ENCODE measurements around the gene MAP1B. TPM values are rescaled to one million over a fixed set of nuclear protein-coding genes. Genes with fewer than 3 reads are reported as not detected.
A peak's percentile ranks its signal among the peaks of the same experiment; 100 is the strongest.

Gene MAP1B
- total RNA-seq, 1 donor from 2014 or later, result 39.3 TPM

- DNase-seq (ENCODE audit: low read depth in 2 of 2), result peak in 1 of 2 donors; percentile 73
These were observed 26.1 kb downstream of the MAP1B start for GRCh38 chr5:72133212-72133990.

GRCh38 chr5:72134226-72134899 lies 27.1 kb downstream of the MAP1B start:
- no peak for DNase-seq (ENCODE audit: low read depth in 2 of 2)

GRCh38 chr5:72137826-72138409 lies 30.6 kb downstream of the MAP1B start:
- peak; percentile 20 to 44 for DNase-seq (ENCODE audit: low read depth in 2 of 2)

DNA sequence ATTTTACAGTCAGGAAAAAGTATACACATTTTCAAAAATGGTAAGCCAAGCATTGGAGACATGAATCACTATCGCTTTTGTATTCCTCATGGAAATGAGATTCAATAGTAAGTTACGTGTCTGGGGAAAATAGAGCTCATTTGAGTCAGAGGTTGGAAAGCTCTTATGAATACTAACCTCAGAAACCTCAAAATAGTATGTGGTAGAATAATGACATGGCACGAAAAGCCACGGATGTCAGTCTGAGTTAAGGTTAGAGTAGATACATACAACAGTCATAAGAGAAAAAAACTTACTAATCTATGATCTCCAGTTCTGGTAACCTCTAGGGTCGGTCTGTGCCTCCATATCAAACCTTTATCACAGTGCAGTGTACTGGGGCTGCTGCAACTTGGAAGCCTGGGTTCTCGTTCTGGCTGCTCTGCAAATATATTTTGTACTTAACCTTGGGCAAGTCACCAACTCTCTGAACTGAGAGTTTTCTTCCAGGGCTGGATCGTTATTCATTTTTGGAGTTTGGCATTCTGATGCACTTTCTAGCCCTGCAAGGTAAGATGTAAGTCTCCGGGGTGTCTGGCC lies 31.8 kb downstream of the MAP1B start:
- DNase-seq (ENCODE audit: low read depth in 2 of 2), result peak in 1 of 2 donors; percentile 55

DNA sequence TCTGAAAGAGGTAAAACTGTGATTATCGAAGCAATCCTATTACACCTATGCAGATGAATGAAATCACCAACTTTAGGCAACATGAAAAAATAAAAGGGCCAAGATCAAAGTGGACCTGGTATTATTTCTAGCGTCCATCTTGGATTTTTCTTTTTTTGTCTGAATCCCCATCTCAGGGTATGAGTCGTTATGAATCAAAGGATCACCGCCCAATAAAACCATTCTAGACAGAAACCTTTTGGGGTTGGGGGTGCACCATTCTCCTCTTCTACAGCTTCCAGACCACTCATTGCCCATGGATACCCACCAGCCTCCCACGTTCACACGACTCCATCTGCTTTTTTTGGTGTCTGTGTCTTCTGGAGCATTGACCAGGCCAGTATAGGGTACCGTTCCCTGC lies 33.4 kb downstream of the MAP1B start:
- DNase-seq (ENCODE audit: low read depth in 2 of 2), result no peak

DNA sequence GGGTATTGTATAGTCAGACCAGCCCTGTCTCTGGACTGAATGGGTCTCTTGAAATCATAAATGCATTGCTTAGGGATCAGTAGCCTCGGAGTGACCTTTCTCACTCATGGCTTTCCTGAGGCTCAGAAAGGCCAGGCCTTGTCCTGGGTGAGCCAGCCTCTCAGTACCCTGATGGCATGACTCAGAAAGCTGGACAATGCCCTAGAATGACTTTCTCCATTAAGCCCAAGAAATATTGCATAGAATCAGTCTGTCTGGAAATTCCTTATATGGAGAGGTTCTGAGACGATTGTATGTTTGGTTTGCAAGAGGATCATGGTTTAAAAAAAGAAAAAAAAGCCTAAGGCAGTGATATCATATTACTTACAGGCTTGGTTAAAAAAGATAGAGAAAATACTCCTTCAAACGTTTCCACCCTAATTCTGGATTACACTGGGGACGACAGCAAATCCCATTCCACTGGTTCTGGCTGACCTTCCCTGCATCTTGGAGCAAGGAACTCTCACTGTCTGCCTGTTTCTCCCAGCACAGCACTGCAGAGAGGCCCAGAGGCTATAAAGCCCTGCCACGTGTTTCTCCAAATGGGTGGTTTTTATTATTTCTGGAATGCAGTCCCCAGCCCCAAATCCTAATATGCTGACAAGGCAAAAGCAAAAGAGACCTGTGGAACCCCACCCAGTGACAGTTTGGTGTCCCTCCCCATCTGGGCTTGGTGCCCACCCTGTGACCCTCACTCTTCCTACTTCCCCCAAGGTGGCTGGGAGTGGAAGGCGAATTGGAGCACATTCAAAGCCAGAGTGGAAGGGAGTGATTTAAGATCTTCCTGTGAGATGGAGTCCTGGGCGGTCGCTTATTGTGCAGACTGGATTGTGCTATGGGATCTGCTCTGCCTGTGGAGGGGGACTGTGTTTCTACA lies 34.4 kb downstream of the MAP1B start:
- DNase-seq (ENCODE audit: low read depth in 2 of 2), result peak in 1 of 2 donors; percentile 76

GRCh38 chr5:72144762-72145161 lies 37.5 kb downstream of the MAP1B start:
- no peak for DNase-seq (ENCODE audit: low read depth in 2 of 2)

GRCh38 chr5:72145348-72145747 lies 38.1 kb downstream of the MAP1B start:
- DNase-seq (ENCODE audit: low read depth in 2 of 2), result no peak

- DNase-seq (ENCODE audit: low read depth in 2 of 2), result no peak
These were observed 38.8 kb downstream of the MAP1B start for GRCh38 chr5:72146056-72146455.

GRCh38 chr5:72147569-72147968 lies 40.3 kb downstream of the MAP1B start:
- DNase-seq (ENCODE audit: low read depth in 2 of 2), result no peak

DNA sequence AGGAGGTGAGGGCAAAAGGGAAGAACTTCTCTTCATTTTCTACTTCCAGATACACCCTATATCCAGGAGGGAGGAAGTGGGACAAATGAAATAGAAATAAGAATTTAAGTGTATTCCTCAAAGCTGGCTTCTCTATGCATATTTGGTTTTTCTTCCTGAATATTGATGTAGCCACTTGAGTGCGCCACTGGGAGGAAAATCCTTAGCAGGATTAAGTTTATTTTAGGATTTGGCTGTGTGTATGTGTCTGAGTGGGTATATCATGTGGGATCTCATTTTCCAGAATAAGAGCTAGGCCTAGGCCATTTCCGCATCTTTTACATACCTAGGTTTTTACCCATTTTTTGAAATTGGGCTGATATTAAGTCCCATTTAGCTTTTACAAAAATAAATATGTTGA lies 42.5 kb downstream of the MAP1B start:
- no peak for DNase-seq (ENCODE audit: low read depth in 2 of 2)

GRCh38 chr5:72151169-72151568 lies 43.9 kb downstream of the MAP1B start:
- DNase-seq (ENCODE audit: low read depth in 2 of 2), result no peak

DNA sequence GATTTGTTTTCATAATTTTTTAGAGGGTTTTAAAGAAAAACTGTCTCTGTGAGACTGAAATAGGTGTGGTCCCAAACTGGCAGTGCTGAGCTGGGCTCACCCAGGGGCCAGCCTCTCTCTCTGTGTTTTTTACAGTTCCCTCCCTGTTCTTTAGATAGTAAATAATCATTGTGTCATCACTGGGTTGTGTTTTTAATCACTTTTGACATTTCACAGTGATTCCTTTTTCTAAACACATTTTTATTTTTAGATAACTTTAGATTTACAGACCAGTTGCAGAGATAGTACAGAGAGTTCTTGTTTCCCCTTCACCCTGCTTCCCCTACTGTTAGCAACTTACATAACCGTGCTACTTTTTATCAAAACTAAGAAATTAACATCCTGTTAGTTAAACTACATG lies 44.4 kb downstream of the MAP1B start:
- DNase-seq (ENCODE audit: low read depth in 2 of 2), result no peak

- DNase-seq (ENCODE audit: low read depth in 2 of 2), result peak in 1 of 2 donors; percentile 53
These were observed 45.3 kb downstream of the MAP1B start for GRCh38 chr5:72152545-72152944.

- DNase-seq (ENCODE audit: low read depth in 2 of 2), result no peak
These were observed 46.3 kb downstream of the MAP1B start for GRCh38 chr5:72153551-72153950.

GRCh38 chr5:72154076-72154756 lies 46.9 kb downstream of the MAP1B start:
- peak; percentile 87 to 95 for DNase-seq (ENCODE audit: low read depth in 2 of 2)

DNA sequence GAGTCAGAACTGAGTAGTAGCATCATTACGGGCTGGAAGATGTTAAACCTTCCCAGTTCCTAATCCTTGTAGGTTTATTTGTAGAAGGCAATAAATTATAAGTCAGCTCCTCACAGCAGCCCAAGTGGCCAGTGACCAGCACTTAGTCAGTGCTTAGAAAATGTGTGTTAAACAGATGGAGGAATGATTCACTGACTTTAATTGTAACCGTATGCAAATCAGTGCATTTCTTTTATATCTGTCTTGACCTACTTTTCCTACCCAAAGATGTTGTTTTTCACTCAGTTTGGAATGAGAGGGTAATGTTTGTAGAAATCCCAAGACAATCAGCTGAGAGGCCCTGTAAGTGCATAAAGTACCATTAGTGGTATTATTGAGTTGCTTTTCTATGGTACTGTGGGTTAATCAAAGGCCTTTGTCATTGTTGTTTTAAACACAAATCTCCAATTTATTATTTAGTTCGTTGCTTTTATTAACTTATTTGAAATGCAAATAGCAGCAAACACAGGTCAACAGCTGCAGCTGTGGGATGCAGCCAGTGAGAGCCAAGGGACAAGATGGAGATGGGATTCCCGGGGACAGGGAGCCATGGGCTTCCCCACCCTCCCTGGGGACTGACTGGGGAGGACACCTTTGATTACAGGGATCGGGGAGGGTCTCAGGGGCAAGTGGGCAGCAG lies 49.8 kb downstream of the MAP1B start:
- DNase-seq (ENCODE audit: low read depth in 2 of 2), result no peak

DNA sequence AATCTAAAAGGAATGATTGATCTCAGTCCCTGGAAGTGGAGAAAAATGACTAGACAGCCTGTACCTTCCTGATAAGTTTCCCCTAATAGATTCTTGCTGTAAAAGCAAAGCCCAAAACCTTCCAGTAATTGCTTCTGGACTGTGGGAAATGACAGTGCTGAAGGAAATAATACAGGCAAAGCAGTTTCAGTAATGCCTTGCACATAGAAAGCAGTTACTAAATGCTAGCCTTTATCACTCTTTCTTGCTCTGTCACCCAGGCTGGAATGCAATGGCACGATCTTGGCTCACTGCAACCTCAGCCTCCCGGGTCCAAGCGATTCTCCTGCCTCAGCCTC lies 50.3 kb downstream of the MAP1B start:
- no peak for DNase-seq (ENCODE audit: low read depth in 2 of 2)

DNA sequence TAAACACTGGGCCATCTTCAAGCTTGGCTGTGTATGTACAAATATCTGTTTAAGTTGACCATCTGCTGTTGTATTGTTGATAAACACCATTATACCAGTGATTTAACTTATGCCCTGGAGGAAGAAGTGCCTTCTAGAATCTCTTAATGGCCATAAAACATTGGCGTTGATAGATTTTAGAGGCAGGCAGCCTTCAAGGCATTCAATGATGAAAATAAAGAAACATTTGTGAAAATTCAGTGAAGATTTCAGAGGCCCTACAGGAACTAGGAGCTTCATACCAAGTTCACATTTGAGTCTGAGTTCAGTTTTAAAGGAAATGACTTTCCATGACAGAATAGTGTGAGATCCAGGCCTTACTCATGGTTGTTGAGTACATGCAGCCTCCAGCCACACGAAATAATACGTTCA lies 52.2 kb downstream of the MAP1B start:
- peak in 1 of 2 donors; percentile 67 for DNase-seq (ENCODE audit: low read depth in 2 of 2)

- DNase-seq (ENCODE audit: low read depth in 2 of 2), result peak; percentile 54 to 94
These were observed 53.1 kb downstream of the MAP1B start for GRCh38 chr5:72160329-72160728.

All from dermis microvascular lymphatic vessel endothelial cell (primary cell).